GM12891 (cell line): ENCODE measurements around the gene NCKAP5.

Source experiments
- PAX5 ChIP-seq: IDR thresholded peaks from 2 replicates; pipeline ENCODE4 v1.6.1; 2011; ENCODE audit warnings: low read length, moderate library complexity, mild to moderate bottlenecking; ENCODE audit not compliant: insufficient read depth, severe bottlenecking
- POLR2A ChIP-seq: IDR thresholded peaks from 2 replicates; pipeline ENCODE4 v1.6.1; 2011; ENCODE audit warnings: low read depth, low read length, control low read depth
- POLR2AphosphoS5 ChIP-seq: IDR thresholded peaks from 2 replicates; pipeline ENCODE4 v1.6.1; 2011; ENCODE audit warnings: low read depth, low read length, control low read depth
- POU2F2 ChIP-seq: IDR thresholded peaks from 2 replicates; pipeline ENCODE4 v1.6.1; 2011; ENCODE audit warnings: low read depth, mild to moderate bottlenecking, control low read depth, low read length, moderate library complexity
- SPI1 ChIP-seq: IDR thresholded peaks from 2 replicates; pipeline ENCODE4 v1.6.1; 2011; ENCODE audit warnings: low read depth, low read length, control low read depth
- TAF1 ChIP-seq: IDR thresholded peaks from 2 replicates; pipeline ENCODE4 v1.6.1; 2011; ENCODE audit warnings: low read depth, low read length, control low read depth

- TF ChIP-seq TAF1: no peak
- TF ChIP-seq POLR2A: no peak
- TF ChIP-seq POLR2AphosphoS5: no peak
- TF ChIP-seq SPI1: no peak
- TF ChIP-seq POU2F2: no peak
- no peak for TF ChIP-seq PAX5
Measured at GRCh38 chr2:132798341-132798740, 769.9 kb downstream of the NCKAP5 start.
